ENCODE measurements around the gene JPH2. TPM values are rescaled to one million over a fixed set of nuclear protein-coding genes. Genes with fewer than 3 reads are reported as not detected.
A peak's percentile ranks its signal among the peaks of the same experiment; 100 is the strongest.

JPH2 gene
- total RNA-seq, 4 donors from 2014 or later: 173 to 442 (median 242) TPM

DNA sequence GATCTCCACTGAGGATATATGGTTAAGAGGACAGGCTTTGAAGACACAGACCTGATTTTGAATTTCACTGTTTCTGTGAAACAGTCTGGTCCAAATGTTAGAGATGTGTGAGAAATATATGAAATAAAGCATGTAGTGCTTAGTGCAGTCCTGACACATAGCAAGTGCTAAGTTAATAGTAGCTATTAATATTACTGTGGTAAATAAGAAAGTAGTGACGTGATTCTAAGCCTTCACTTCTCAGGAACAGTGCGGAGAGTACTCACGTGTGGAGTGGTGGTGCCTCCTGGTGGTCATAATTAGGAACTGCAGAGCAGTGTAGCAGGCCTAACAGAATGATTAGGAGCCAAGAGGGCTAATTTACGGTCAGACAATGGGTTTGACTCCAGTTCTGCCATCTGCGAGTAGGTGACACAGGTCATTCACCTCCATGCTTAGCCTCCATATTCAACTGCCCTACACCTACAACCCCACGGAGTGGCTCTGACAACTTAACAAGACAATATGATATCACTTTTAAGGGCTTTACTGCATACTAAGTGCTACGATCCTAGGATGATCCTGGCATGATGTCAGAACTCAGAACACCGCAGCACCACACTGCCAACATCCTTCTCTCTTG, 106.2 kb downstream of the JPH2 start:
- Histone ChIP-seq H3K4me1 (peaks cover 0 to 30% (median 3%) of the 10 kb centered on the region in 3 donors), H3K36me3 (no peaks in the 10 kb centered on the region), H3K27ac (peak overlapping the region in 1 of 4 donors; percentile 49), H3K27me3 (no peaks in the 10 kb centered on the region), H3K4me3 (no peak overlapping the region), H3K9me3 (no peaks in the 10 kb centered on the region)
- ATAC-seq: peak; percentile 89
- WGBS, 2 donors (ENCODE audit: low coverage in 1 of 2): 0 to 8% methylated on average over 8 of the region's 8 CpGs
- TF ChIP-seq POLR2AphosphoS5 (IDR thresholded peaks at IDR 0.05) (peak; percentile 68), EP300 (IDR thresholded peaks at IDR 0.05) (no peak), POLR2A (IDR thresholded peaks at IDR 0.05) (no peak)
- TF ChIP-seq, protein P1, sequence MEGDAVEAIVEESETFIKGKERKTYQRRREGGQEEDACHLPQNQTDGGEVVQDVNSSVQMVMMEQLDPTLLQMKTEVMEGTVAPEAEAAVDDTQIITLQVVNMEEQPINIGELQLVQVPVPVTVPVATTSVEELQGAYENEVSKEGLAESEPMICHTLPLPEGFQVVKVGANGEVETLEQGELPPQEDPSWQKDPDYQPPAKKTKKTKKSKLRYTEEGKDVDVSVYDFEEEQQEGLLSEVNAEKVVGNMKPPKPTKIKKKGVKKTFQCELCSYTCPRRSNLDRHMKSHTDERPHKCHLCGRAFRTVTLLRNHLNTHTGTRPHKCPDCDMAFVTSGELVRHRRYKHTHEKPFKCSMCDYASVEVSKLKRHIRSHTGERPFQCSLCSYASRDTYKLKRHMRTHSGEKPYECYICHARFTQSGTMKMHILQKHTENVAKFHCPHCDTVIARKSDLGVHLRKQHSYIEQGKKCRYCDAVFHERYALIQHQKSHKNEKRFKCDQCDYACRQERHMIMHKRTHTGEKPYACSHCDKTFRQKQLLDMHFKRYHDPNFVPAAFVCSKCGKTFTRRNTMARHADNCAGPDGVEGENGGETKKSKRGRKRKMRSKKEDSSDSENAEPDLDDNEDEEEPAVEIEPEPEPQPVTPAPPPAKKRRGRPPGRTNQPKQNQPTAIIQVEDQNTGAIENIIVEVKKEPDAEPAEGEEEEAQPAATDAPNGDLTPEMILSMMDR (IDR thresholded peaks at IDR 0.05): peak; percentile 96 to 100 (median 100)

DNA sequence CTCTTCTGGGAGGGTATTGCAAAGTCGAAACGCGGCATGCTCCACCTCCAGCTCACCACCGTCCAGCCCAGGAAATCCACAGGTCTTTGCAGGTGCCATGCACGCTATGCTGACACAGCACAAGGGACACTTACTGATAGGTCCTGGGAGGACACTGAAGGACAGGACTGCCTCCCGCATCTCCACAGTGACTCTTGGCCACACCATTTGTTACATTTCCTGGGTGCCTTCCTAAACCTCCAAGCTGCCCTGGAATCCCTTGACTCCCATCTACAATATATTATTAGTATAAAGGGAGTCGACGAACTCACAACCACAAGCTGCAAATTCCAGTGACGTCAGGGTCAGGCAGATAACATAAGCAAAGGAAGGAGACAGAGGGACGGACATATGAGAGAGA, 106.9 kb downstream of the JPH2 start:
- Histone ChIP-seq H3K4me1 (peaks cover 0 to 30% (median 3%) of the 10 kb centered on the region in 3 donors), H3K9me3 (no peaks in the 10 kb centered on the region), H3K27me3 (no peaks in the 10 kb centered on the region), H3K4me3 (no peak overlapping the region), H3K27ac (peak overlapping the region in 1 of 4 donors; percentile 49), H3K36me3 (no peaks in the 10 kb centered on the region)
- 68 to 88% methylated on average over 2 to 10 of the region's 10 CpGs for WGBS, 2 donors (ENCODE audit: low coverage in 1 of 2)
- TF ChIP-seq EP300 (IDR thresholded peaks at IDR 0.05) (no peak), POLR2AphosphoS5 (IDR thresholded peaks at IDR 0.05) (no peak), POLR2A (IDR thresholded peaks at IDR 0.05) (no peak)
- TF ChIP-seq, protein P1 (IDR thresholded peaks at IDR 0.05): no peak
- no peak for ATAC-seq

DNA sequence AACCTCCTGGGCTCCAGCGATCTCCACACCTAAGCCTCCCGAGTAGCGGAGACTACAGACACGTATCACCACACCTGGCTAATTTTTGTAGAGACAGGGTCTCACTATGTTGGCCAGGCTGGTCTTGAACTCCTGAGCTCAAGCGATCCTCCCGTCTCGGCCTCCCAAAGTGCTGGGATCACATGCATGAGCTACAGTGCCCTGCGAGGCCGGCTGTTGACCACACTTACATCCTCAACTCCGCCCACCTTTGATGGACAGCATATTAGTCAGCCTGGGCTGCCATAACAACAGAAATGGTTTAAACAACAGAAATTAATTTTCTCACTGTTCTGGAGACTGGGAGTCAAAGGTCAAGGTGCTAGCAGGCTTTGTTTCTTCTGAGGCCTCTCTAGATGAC, 107.7 kb downstream of the JPH2 start:
- H3K4me3 ChIP-seq: no peak overlapping the region
- no peaks in the 10 kb centered on the region for H3K9me3 ChIP-seq
- TF ChIP-seq POLR2AphosphoS5 (IDR thresholded peaks at IDR 0.05): no peak
- TF ChIP-seq POLR2A (IDR thresholded peaks at IDR 0.05): no peak
- no peak for TF ChIP-seq EP300 (IDR thresholded peaks at IDR 0.05)
- TF ChIP-seq, protein P1 (IDR thresholded peaks at IDR 0.05): no peak
- WGBS, 2 donors (ENCODE audit: low coverage in 1 of 2): 85 to 100% methylated on average over 1 to 7 of the region's 10 CpGs
- H3K27me3 ChIP-seq: no peaks in the 10 kb centered on the region
- peaks cover 0 to 35% (median 3%) of the 10 kb centered on the region in 3 donors for H3K4me1 ChIP-seq
- no peak for ATAC-seq
- no peaks in the 10 kb centered on the region for H3K36me3 ChIP-seq
- H3K27ac ChIP-seq: no peak overlapping the region

DNA sequence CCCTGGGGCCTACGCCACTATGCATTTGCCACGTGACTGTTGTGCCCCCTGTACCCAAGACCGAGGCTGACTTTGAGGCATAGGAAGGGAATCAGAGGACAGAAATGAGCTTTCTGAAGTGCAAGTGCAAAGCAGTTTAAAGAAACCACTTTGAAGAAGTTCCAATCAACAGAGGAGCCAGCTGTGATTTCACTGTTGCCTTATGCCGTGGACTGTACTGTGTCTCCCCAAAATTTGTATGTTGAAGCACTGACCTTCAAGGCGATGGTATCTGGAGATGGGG, 111.1 kb downstream of the JPH2 start:
- H3K4me3 ChIP-seq: no peak overlapping the region
- H3K36me3 ChIP-seq: no peaks in the 10 kb centered on the region
- no peaks in the 10 kb centered on the region for H3K9me3 ChIP-seq
- H3K27me3 ChIP-seq: no peaks in the 10 kb centered on the region
- no peak for ATAC-seq
- WGBS, 2 donors (ENCODE audit: low coverage in 1 of 2): 83 to 89% methylated on average over 2 to 4 of the region's 5 CpGs
- H3K4me1 ChIP-seq: peaks cover 0 to 16% (median 3%) of the 10 kb centered on the region in 3 donors
- TF ChIP-seq EP300 (IDR thresholded peaks at IDR 0.05): no peak
- no peak for TF ChIP-seq POLR2A (IDR thresholded peaks at IDR 0.05)
- TF ChIP-seq POLR2AphosphoS5 (IDR thresholded peaks at IDR 0.05): no peak
- TF ChIP-seq, protein P1 (IDR thresholded peaks at IDR 0.05): no peak
- H3K27ac ChIP-seq: no peak overlapping the region

DNA sequence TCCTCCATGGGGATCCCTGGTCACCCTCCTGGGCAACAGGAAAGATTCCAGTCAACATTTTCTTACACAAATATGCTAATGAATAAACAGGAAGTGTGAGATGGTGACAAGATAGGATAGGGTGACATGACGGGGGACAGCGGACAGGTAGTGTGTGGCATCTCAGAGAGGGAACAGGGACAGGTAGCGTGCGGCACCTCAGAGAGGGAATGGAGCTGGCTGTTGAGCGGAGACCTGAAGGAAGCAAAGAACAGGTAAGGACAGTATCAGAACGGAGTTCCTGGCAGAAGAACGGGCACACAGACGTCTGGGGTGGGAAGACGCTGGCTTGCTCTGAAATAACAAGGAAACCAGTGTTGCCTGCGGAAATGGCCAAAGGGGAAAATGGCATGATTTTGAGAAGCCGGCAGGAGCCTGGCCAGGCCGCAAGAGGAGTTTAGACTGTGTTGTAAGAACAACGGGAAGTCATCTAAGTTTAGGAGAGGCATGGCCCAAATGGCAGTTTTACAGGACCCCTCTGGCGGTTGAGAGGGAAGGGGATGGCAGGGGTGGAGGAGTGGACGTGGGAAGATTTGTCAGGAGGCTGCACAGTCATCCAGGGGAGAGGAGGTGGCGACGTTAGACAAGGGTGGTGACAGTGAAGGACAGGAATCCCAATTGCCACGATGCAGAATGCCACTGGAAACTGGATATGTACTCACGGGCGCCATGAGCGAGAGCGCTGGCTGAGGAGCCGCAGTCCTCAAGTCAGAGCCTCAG, 111.6 kb downstream of the JPH2 start:
- no peak overlapping the region for H3K4me3 ChIP-seq
- TF ChIP-seq EP300 (IDR thresholded peaks at IDR 0.05): no peak
- TF ChIP-seq, protein P1 (IDR thresholded peaks at IDR 0.05): no peak
- no peak overlapping the region for H3K27ac ChIP-seq
- ATAC-seq: no peak
- peaks cover 0 to 12% (median 0%) of the 10 kb centered on the region in 3 donors for H3K4me1 ChIP-seq
- H3K36me3 ChIP-seq: no peaks in the 10 kb centered on the region
- 87 to 89% methylated on average over 16 to 18 of the region's 23 CpGs for WGBS, 2 donors (ENCODE audit: low coverage in 1 of 2)
- no peaks in the 10 kb centered on the region for H3K27me3 ChIP-seq
- no peaks in the 10 kb centered on the region for H3K9me3 ChIP-seq
